Type B pancreatic cell (in vitro differentiated cells): ENCODE data around the gene INPP5A. TPM values are rescaled to one million over a fixed set of nuclear protein-coding genes. Genes with fewer than 3 reads are reported as not detected.
A peak's percentile ranks its signal among the peaks of the same experiment; 100 is the strongest.

Source experiments
- DNase-seq: peaks from one replicate; pipeline ENCODE4 v3.0.0; 2021; ENCODE audit warnings: mixed read lengths; ENCODE audit not compliant: unreplicated experiment; ENCODE audit errors: extremely low spot score
- H3K27ac Mint-ChIP-seq: 2 replicates; pipeline ENCODE4 v1.8.0; 2021; ENCODE audit warnings: mild to moderate bottlenecking, mixed read lengths
- H3K27me3 Mint-ChIP-seq: 2 replicates; pipeline ENCODE4 v1.8.0; 2021; ENCODE audit warnings: mixed read lengths
- H3K36me3 Mint-ChIP-seq: 2 replicates; pipeline ENCODE4 v1.8.0; 2021; ENCODE audit warnings: mixed read lengths
- H3K4me1 Mint-ChIP-seq: one replicate; pipeline ENCODE4 v1.8.0; 2021; ENCODE audit warnings: mixed read lengths; ENCODE audit not compliant: unreplicated experiment
- H3K4me3 Mint-ChIP-seq: 2 replicates; pipeline ENCODE4 v1.8.0; 2021; ENCODE audit warnings: mild to moderate bottlenecking, mixed read lengths
- H3K9me3 Mint-ChIP-seq: 2 replicates; pipeline ENCODE4 v1.8.0; 2021; ENCODE audit warnings: mixed read lengths
- CTCF ChIP-seq: fragments of 200-600 bp; sonication (generic); conservative IDR thresholded peaks from 2 replicates; pipeline ENCODE4 v1.5.0; 2021; ENCODE audit warnings: antibody characterized with exemption, mild to moderate bottlenecking
- total RNA-seq: library from RNA; stranded (reverse); gene quantifications from 2 replicates; pipeline ENCODE4 v1.2.1, GENCODE V29; 2021; ENCODE audit warnings: low replicate concordance

The INPP5A gene
- total RNA-seq, 1 donor from 2014 or later, result 26.6 TPM

DNA sequence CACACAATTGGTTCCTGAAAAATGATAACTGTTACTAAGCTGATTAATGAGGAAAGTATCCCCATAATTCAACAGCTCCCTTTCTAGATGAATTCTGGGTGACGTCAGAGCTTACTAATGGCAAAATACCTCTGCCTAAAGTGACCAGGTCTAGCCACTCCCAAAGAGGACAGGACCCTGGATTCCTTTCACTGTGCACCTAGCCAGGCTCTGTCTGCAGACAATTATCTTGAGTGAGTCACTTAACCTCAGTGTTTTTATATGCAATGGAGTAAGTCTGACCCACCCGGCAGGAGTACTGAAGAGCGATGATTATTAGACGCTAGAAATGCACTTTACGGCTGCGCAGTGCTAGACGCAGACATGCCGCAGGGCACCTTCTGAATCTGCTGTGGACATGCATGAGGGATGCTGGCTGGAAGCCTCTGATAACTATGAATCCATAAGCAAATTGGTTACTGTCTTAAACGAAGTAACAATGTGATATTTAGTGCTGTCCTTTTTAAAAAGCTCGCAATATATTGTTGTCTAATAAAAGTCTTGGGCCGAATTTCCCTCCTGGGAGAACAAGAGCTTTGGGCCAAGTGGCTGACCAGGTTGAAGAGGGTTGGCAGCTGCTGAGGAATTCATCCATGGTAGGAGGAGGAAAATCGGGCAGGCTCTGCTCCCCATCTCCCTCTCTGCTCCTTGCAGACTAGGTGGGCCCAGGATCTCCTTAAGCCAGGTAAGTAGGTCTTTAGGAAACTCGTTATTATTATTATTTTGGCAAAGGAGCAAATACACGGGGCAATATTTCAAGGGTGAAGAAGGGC, 4.6 kb upstream of the INPP5A start:
- Mint-ChIP-seq H3K27me3 (peaks cover 4% of the 10 kb centered on the region), H3K4me1 (peaks cover 19% of the 10 kb centered on the region), H3K36me3 (peaks cover 3% of the 10 kb centered on the region), H3K27ac (no peak overlapping the region), H3K4me3 (no peak overlapping the region), H3K9me3 (peaks cover 5% of the 10 kb centered on the region)
- no peak for TF ChIP-seq CTCF
- no peak for DNase-seq

- TF ChIP-seq CTCF, result no peak
- Mint-ChIP-seq H3K4me1 (peaks cover 11% of the 10 kb centered on the region), H3K36me3 (peaks cover 3% of the 10 kb centered on the region), H3K4me3 (no peak overlapping the region), H3K27me3 (no peaks in the 10 kb centered on the region), H3K27ac (no peak overlapping the region), H3K9me3 (peaks cover 5% of the 10 kb centered on the region)
- DNase-seq, result no peak
These were observed 3.9 kb upstream of the INPP5A start for GRCh38 chr10:132533571-132534260.

GRCh38 chr10:132534391-132535064, 3.1 kb upstream of the INPP5A start:
- H3K27me3 Mint-ChIP-seq, result no peaks in the 10 kb centered on the region
- H3K27ac Mint-ChIP-seq, result no peak overlapping the region
- no peak for TF ChIP-seq CTCF
- H3K36me3 Mint-ChIP-seq, result peaks cover 3% of the 10 kb centered on the region
- H3K4me1 Mint-ChIP-seq, result peaks cover 11% of the 10 kb centered on the region
- peak overlapping the region; percentile 49 for H3K4me3 Mint-ChIP-seq
- no peak for DNase-seq
- peaks cover 5% of the 10 kb centered on the region for H3K9me3 Mint-ChIP-seq

GRCh38 chr10:132535065-132535651, 2.4 kb upstream of the INPP5A start:
- no peak for TF ChIP-seq CTCF
- DNase-seq, result no peak
- Mint-ChIP-seq H3K4me3 (peak overlapping the region; percentile 49), H3K27me3 (no peaks in the 10 kb centered on the region), H3K36me3 (peaks cover 3% of the 10 kb centered on the region), H3K4me1 (peaks cover 17% of the 10 kb centered on the region), H3K27ac (no peak overlapping the region), H3K9me3 (peaks cover 5% of the 10 kb centered on the region)

- H3K27me3 Mint-ChIP-seq, result no peaks in the 10 kb centered on the region
- H3K9me3 Mint-ChIP-seq, result peaks cover 5% of the 10 kb centered on the region
- H3K36me3 Mint-ChIP-seq, result peaks cover 3% of the 10 kb centered on the region
- DNase-seq, result no peak
- no peak for TF ChIP-seq CTCF
- peak overlapping the region; percentile 86 for H3K4me3 Mint-ChIP-seq
- H3K27ac Mint-ChIP-seq, result peak overlapping the region; percentile 66
- H3K4me1 Mint-ChIP-seq, result peaks cover 29% of the 10 kb centered on the region
These were observed 1.2 kb upstream of the INPP5A start for GRCh38 chr10:132536241-132536876.
